H1 (cell line): ENCODE results near the gene AQP2. TPM values are rescaled to one million over a fixed set of nuclear protein-coding genes. Genes with fewer than 3 reads are reported as not detected.

Experiments used
- CTCF ChIA-PET: fragments of 300-600 bp; sonication (Branson Sonifier 250); formaldehyde crosslinking; loops from one replicate; lab custom pipeline; 2021; ENCODE audit not compliant: partially characterized antibody; lab: Charles Lee
- POLR2A ChIA-PET: fragments of 300-600 bp; sonication (Branson Sonifier 250); formaldehyde crosslinking; loops from one replicate; lab custom pipeline; 2021; ENCODE audit warnings: inconsistent platforms; ENCODE audit not compliant: partially characterized antibody; lab: Charles Lee
- DNase-seq, 2 experiments: peaks; one replicate each; pipeline versions ENCODE4 v3.0.0 to v3.0.0-alpha.2; 2010 to 2022; ENCODE audit warnings: low spot score in 2 of 2, low read depth in 1 of 2, mixed read lengths in 1 of 2
- FAIRE-seq: peaks from 2 replicates; lab custom pipeline; 2011; peaks lifted over from hg19 to GRCh38; lab: Jason Lieb, UNC
- H2AFZ ChIP-seq: 2 replicates; pipeline ENCODE4 v1.8.1; 2012; ENCODE audit warnings: low read length, inconsistent platforms
- H2AK5ac ChIP-seq: 2 replicates; pipeline ENCODE4 v1.6.1; 2013; ENCODE audit warnings: low read depth, low read length
- H2BK120ac ChIP-seq: replicated peaks from 2 replicates; pipeline ENCODE3; 2013; ENCODE audit warnings: low read depth, low read length, inconsistent platforms
- H2BK12ac ChIP-seq: 2 replicates; pipeline ENCODE4 v1.6.1; 2013; ENCODE audit warnings: low read depth, low read length
- H2BK15ac ChIP-seq: 2 replicates; pipeline ENCODE4 v1.6.1; 2013; ENCODE audit warnings: low read length
- H2BK20ac ChIP-seq: 2 replicates; pipeline ENCODE4 v1.6.1; 2013; ENCODE audit warnings: low read length
- H2BK5ac ChIP-seq: 2 replicates; pipeline ENCODE4 v1.6.1; 2013; ENCODE audit warnings: low read depth, low read length
- H3K14ac ChIP-seq: 2 replicates; pipeline ENCODE4 v1.6.1; 2013; ENCODE audit warnings: inconsistent platforms; ENCODE audit not compliant: insufficient read length
- H3K18ac ChIP-seq: 2 replicates; pipeline ENCODE4 v1.6.1; 2013; ENCODE audit warnings: low read length; ENCODE audit errors: extremely low read depth
- H3K23ac ChIP-seq: 2 replicates; pipeline ENCODE4 v1.6.1; 2013; ENCODE audit warnings: inconsistent platforms; ENCODE audit not compliant: insufficient read length
- H3K23me2 ChIP-seq: 2 replicates; pipeline ENCODE4 v1.6.1; 2013; ENCODE audit warnings: low read depth, low read length
- H3K27ac ChIP-seq: 2 replicates; pipeline ENCODE4 v1.6.1; 2011; ENCODE audit warnings: low read depth, low read length, inconsistent platforms
- H3K27me3 ChIP-seq, 4 experiments: replicated peaks in 1 of 4; 1 replicate in 1 of 4; 2 replicates in 3 of 4; pipeline versions ENCODE4 v1.6.1 to v1.8.1; 2011 to 2013; ENCODE audit warnings: low read length in 3 of 4, mild to moderate bottlenecking in 3 of 4, inconsistent platforms in 2 of 4, mixed read lengths in 2 of 4, moderate library complexity in 1 of 4; ENCODE audit not compliant: control insufficient read depth in 3 of 4, insufficient read depth in 3 of 4; ENCODE audit errors: extremely low read depth in 1 of 4
- H3K36me3 ChIP-seq, 4 experiments: 2 replicates each; pipeline versions ENCODE4 v1.6.1 to v1.8.1; 2011 to 2013; ENCODE audit warnings: mild to moderate bottlenecking in 4 of 4, low read length in 3 of 4, moderate library complexity in 2 of 4, control low read depth in 1 of 4, inconsistent platforms in 1 of 4; ENCODE audit not compliant: insufficient read depth in 4 of 4, control insufficient read depth in 2 of 4
- H3K4ac ChIP-seq: replicated peaks from 2 replicates; pipeline ENCODE3; 2013; ENCODE audit warnings: low read length, low read depth, mixed read lengths, inconsistent platforms; ENCODE audit not compliant: insufficient read length
- H3K4me1 ChIP-seq, 4 experiments: replicated peaks in 1 of 4; 1 replicate in 1 of 4; 2 replicates in 3 of 4; pipeline versions ENCODE4 v1.6.1 to v1.8.1; 2011 to 2013; ENCODE audit warnings: low read length in 3 of 4, inconsistent platforms in 2 of 4, mixed read lengths in 1 of 4; ENCODE audit not compliant: insufficient read depth in 4 of 4, control insufficient read depth in 3 of 4
- H3K4me2 ChIP-seq, 2 experiments: 2 replicates each; pipeline versions ENCODE4 v1.6.1 to v1.8.1; 2011 to 2013; ENCODE audit warnings: low read depth in 2 of 2, low read length in 2 of 2, control low read depth in 1 of 2, inconsistent platforms in 1 of 2, mild to moderate bottlenecking in 1 of 2; ENCODE audit not compliant: insufficient read depth in 1 of 2
- H3K4me3 ChIP-seq, 4 experiments: fragments of 200-600, 300-600 bp in 1 of 4; sonication (generic), shearing (Covaris generic), sonication (Bioruptor Twin) in 1 of 4; 2 replicates each; pipeline versions ENCODE4 v1.5.1 to v1.8.1; 2011 to 2016; ENCODE audit warnings: low read length in 4 of 4, low read depth in 3 of 4, control low read depth in 2 of 4, inconsistent platforms in 2 of 4, mild to moderate bottlenecking in 2 of 4, mixed read lengths in 1 of 4, moderate library complexity in 1 of 4; ENCODE audit not compliant: insufficient read depth in 2 of 4; ENCODE audit errors: extremely low read depth in 1 of 4
- H3K56ac ChIP-seq: replicated peaks from 2 replicates; pipeline ENCODE3; 2013; ENCODE audit warnings: low read depth, mild to moderate bottlenecking, mixed read lengths, low read length, inconsistent platforms; ENCODE audit not compliant: insufficient read length
- H3K79me1 ChIP-seq: 2 replicates; pipeline ENCODE4 v1.6.1; 2013; ENCODE audit warnings: low read depth, low read length, control low read depth
- H3K79me2 ChIP-seq, 2 experiments: 2 replicates each; pipeline versions ENCODE4 v1.6.1 to v1.8.1; 2012 to 2013; ENCODE audit warnings: low read length in 2 of 2, mild to moderate bottlenecking in 2 of 2, inconsistent platforms in 1 of 2; ENCODE audit not compliant: insufficient read depth in 2 of 2, control insufficient read depth in 1 of 2
- H3K9ac ChIP-seq, 4 experiments: replicated peaks in 1 of 4; 1 replicate in 1 of 4; 2 replicates in 3 of 4; pipeline versions ENCODE4 v1.6.1 to v1.8.1; 2011 to 2013; ENCODE audit warnings: low read depth in 3 of 4, low read length in 3 of 4, control low read depth in 2 of 4, mild to moderate bottlenecking in 2 of 4, moderate library complexity in 2 of 4, inconsistent platforms in 1 of 4; ENCODE audit errors: extremely low read depth in 1 of 4
- H3K9me3 ChIP-seq, 2 experiments: 2 replicates each; pipeline versions ENCODE4 v1.6.1 to v1.8.1; 2012 to 2013; ENCODE audit warnings: mild to moderate bottlenecking in 2 of 2, moderate library complexity in 2 of 2, control low read depth in 1 of 2, inconsistent platforms in 1 of 2, low read depth in 1 of 2, low read length in 1 of 2, mixed read lengths in 1 of 2; ENCODE audit not compliant: insufficient read depth in 2 of 2
- H4K20me1 ChIP-seq, 2 experiments: replicated peaks in 1 of 2; 2 replicates each; pipeline versions ENCODE3 to v1.8.1; 2011 to 2013; ENCODE audit warnings: inconsistent platforms in 2 of 2, low read length in 2 of 2, mild to moderate bottlenecking in 1 of 2; ENCODE audit not compliant: insufficient read depth in 2 of 2, control insufficient read depth in 1 of 2
- H4K5ac ChIP-seq: 2 replicates; pipeline ENCODE4 v1.6.1; 2013; ENCODE audit warnings: low read length, low read depth, mixed read lengths, inconsistent platforms; ENCODE audit not compliant: insufficient read length
- H4K8ac ChIP-seq: 2 replicates; pipeline ENCODE4 v1.8.0; 2013; ENCODE audit warnings: mild to moderate bottlenecking, moderate library complexity, low read length, inconsistent platforms; ENCODE audit not compliant: insufficient read depth; ENCODE audit errors: extremely low read depth
- H4K91ac ChIP-seq: replicated peaks from 2 replicates; pipeline ENCODE3; 2013; ENCODE audit warnings: low read length, mixed read lengths, inconsistent platforms; ENCODE audit not compliant: insufficient read length
- BRCA1 ChIP-seq: IDR thresholded peaks from 2 replicates; pipeline ENCODE4 v1.6.1; 2012; ENCODE audit warnings: low read depth, low read length, improper control_type of control experiment
- CTBP2 ChIP-seq: IDR thresholded peaks from 2 replicates; pipeline ENCODE4 v1.7.0; 2011; ENCODE audit warnings: borderline replicate concordance, mild to moderate bottlenecking, moderate library complexity, mixed read lengths, low read length; ENCODE audit not compliant: insufficient read depth, insufficient read length
- GTF2F1 ChIP-seq: IDR thresholded peaks from 2 replicates; pipeline ENCODE4 v1.6.1; 2012; ENCODE audit warnings: low read depth, low read length, improper control_type of control experiment, borderline replicate concordance
- MAX ChIP-seq: IDR thresholded peaks from 2 replicates; pipeline ENCODE4 v1.6.1; 2012; ENCODE audit warnings: inconsistent platforms
- NANOG ChIP-seq: IDR thresholded peaks from 2 replicates; pipeline ENCODE4 v1.6.1; 2011; ENCODE audit warnings: low read length, low read depth, mild to moderate bottlenecking, inconsistent platforms; ENCODE audit not compliant: insufficient read depth, poor library complexity, severe bottlenecking
- POLR2A ChIP-seq, 2 experiments: IDR thresholded peaks; 1 replicate in 1 of 2; 2 replicates in 1 of 2; pipeline ENCODE4 v1.6.1; 2011; ENCODE audit warnings: low read depth in 2 of 2, low read length in 2 of 2, mild to moderate bottlenecking in 2 of 2; ENCODE audit errors: control extremely low read depth in 1 of 2
- RBBP5 ChIP-seq: IDR thresholded peaks from 2 replicates; pipeline ENCODE4 v1.7.1; 2012; ENCODE audit warnings: low read depth, mild to moderate bottlenecking, inconsistent platforms, low read length, moderate library complexity, borderline replicate concordance
- SIRT6 ChIP-seq: IDR thresholded peaks from one replicate; pipeline ENCODE4 v1.7.1; 2012; ENCODE audit warnings: low read length, inconsistent platforms
- SRF ChIP-seq: IDR thresholded peaks from 2 replicates; pipeline ENCODE4 v1.6.1; 2011; ENCODE audit warnings: mild to moderate bottlenecking, low read depth, low read length, moderate library complexity
- SUZ12 ChIP-seq: fragments of 200-600 bp; sonication (generic); IDR thresholded peaks from 2 replicates; pipeline ENCODE4 v1.6.1; 2012; ENCODE audit warnings: mild to moderate bottlenecking, inconsistent platforms, low read length, moderate library complexity, mixed read lengths
- TAF7 ChIP-seq: optimal IDR thresholded peaks from 2 replicates; pipeline ENCODE3; 2011; ENCODE audit warnings: low read depth, mild to moderate bottlenecking, inconsistent platforms, low read length, moderate library complexity, borderline replicate concordance
- ZNF274 ChIP-seq: IDR thresholded peaks from 2 replicates; pipeline ENCODE4 v1.7.0; 2012; ENCODE audit warnings: low read length, borderline replicate concordance; ENCODE audit errors: extremely low read depth
- WGBS, 2 experiments: shearing (Covaris generic) in 1 of 2; methylation state at CpG; one replicate each; pipeline versions ENCODE4 v1.1.6 to v1.1.7; 2013 to 2015; ENCODE audit warnings: low lambda C conversion rate in 2 of 2, mixed read lengths in 2 of 2, inconsistent platforms in 1 of 2, low coverage in 1 of 2, missing lambda C conversion rate in 1 of 2; ENCODE audit not compliant: insufficient replicate concordance in 2 of 2, insufficient coverage in 1 of 2, insufficient read length in 1 of 2; ENCODE audit errors: extremely low coverage in 1 of 2, missing lambda C conversion rate in 1 of 2; 5-methylcytosine and 5-hydroxymethylcytosine counted together
- polyA plus RNA-seq, 7 experiments: library from polyadenylated mRNA; depleted of rRNA in 3 of 7; stranded (reverse) in 5 of 7; unstranded in 2 of 7; fragments of >200 nt in 5 of 7; fragments of 200-250 nt in 2 of 7; gene quantifications; 1 replicate in 5 of 7; 2 replicates in 1 of 7; 4 replicates in 1 of 7; pipeline versions ENCODE4 v1.2.1 to v1.2.3, GENCODE V29; 2011 to 2013; ENCODE audit warnings: missing spikeins in 2 of 7, mixed read lengths in 2 of 7
- total RNA-seq: library from RNA; stranded (reverse); fragmentation: NEBNext Ultra II Directional; extraction: Animal tissue kit (Norgen Biotek cat#: 25700); gene quantifications from 2 replicates; pipeline ENCODE4 v1.2.1, GENCODE V29; 2021

AQP2 gene
- total and polyA plus RNA-seq, 2 of the 8 experiments (the other 6 are each of a cell fraction or from before 2014, with no cell fraction given) = not detected

GRCh38 chr12:49969651-49970429 is 19.3 kb downstream of the AQP2 start:
- WGBS, 2 experiments = 91% methylated on average over 12 of the region's 12 CpGs; no CpG with 5 or more reads in 1 of the 2 experiments
- Histone ChIP-seq H4K5ac (no peak overlapping the region), H3K23me2 (no peaks in the 10 kb centered on the region), H2AK5ac (no peak overlapping the region), H3K56ac (no peak overlapping the region), H3K4me2 (no peak overlapping the region), H4K91ac (no peak overlapping the region), H3K14ac (no peak overlapping the region), H3K18ac (no peak overlapping the region), H2BK5ac (no peak overlapping the region), H2BK20ac (no peak overlapping the region), H4K20me1 (no peaks in the 10 kb centered on the region), H3K79me2 (no peaks in the 10 kb centered on the region), H2AFZ (no peak overlapping the region), H4K8ac (no peak overlapping the region), H3K9ac (no peak overlapping the region), H2BK15ac (no peak overlapping the region), H3K36me3 (no peaks in the 10 kb centered on the region), H2BK120ac (no peak overlapping the region), H3K4me3 (no peak overlapping the region), H3K79me1 (no peaks in the 10 kb centered on the region), H3K27me3 (peaks cover 0 to 24% (median 9%) of the 10 kb centered on the region in 4 experiments; a peak in 6 of 7 replicates), H3K9me3 (no peaks in the 10 kb centered on the region), H3K4me1 (peaks cover 0 to 9% (median 3%) of the 10 kb centered on the region in 4 experiments; a peak in 5 of 7 replicates), H3K4ac (no peak overlapping the region), H3K23ac (no peak overlapping the region), H2BK12ac (0 out of 2 replicates have a peak overlapping the region, but pooled peaks have one; percentile 17), H3K27ac (no peak overlapping the region)
- DNase-seq = no peak
- ChIA-PET POLR2A (interaction anchor here (0.5 to 2.7 kb wide), 2 partner anchors 10 kb away, joined by 3 to 9 read pairs; no protein-coding TSS in a partner anchor), CTCF (interaction anchor here (0.6 to 23.0 kb wide), 11 partner anchors 10 to 101 kb away, joined by 3 to 420 read pairs (median 104); partner anchors contain the start of genes AQP2 and ASIC1)
- no peak for FAIRE-seq
- TF ChIP-seq NANOG (no peak), SIRT6 (no peak), POLR2A (IDR thresholded peaks at IDR 0.05; ENCODE audit: control extremely low read depth in 1 of 2, low read depth in 2 of 2, low read length in 2 of 2) (no peak), SRF (no peak), TAF7 (no peak), ZNF274 (no peak), RBBP5 (no peak), GTF2F1 (no peak), MAX (no peak), BRCA1 (no peak), SUZ12 (no peak), CTBP2 (no peak)
